NCI-H226 (cell line): ENCODE data around the gene NAV3.
"Not testable (repeated sequence)": the region's sequence is repeated elsewhere in the genome, so short reads cannot be mapped to it uniquely, and the experiment has no call there.

ENCODE experiments used
- DNase-seq: peaks from one replicate; pipeline ENCODE4 v3.0.0-alpha.2; 2015

The NAV3 gene

DNA sequence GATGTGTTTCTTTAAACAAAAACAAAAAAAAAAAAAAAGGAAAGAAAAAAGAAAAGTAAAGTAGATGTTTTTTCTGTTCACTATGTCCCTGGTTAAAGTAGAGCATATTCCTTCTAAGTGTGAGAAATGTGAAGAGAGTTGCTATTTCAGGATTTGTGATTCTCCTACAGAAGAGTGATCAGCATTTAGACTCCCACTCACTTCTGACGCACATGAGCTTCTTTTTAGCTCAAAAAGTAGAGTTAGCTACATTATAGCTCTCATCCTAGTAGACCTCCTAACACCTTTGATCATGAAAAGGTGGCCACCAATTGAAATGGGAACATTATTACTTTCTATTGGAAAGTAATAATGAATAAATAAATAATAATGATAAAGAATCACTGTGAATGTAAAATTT lies 368.2 kb downstream of the NAV3 start:
- DNase-seq = no peak

DNA sequence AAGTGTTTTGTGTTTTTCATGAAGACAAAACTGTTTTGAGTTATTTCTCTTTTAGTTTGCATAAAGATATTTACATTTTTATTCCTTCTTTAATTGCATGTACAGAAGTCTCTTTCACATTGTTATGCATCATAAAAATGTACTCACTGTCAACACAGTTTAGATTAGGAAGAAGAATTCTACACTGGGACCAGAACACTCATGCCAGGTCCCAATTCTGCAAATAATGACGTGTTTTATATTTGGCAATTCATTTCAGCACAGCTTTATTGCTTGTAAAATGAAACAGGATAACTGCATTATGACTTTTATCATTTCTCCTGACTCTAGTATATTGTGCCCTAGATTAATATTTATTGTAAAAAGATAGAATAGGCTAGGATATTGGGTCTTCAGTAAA lies 369.2 kb downstream of the NAV3 start:
- no peak for DNase-seq

DNA sequence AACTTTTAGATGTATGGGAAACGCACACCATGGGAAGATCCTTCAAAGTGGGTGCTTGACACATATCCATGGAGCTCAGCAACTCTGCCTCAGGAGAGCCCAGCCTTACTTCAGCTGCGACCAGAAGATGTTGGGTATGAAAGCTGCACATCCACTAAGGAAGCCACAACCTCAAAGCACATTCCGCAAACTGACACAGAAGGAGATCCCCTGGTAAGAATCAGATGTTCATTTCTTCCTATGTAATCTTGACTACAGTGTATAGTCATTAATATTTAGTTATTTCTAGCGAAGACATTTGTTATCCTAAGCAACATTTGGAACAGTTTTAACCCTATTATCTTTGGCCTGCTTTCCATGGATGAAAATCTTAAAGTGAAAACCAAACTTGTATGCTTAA lies 374.2 kb downstream of the NAV3 start:
- no peak for DNase-seq

DNA sequence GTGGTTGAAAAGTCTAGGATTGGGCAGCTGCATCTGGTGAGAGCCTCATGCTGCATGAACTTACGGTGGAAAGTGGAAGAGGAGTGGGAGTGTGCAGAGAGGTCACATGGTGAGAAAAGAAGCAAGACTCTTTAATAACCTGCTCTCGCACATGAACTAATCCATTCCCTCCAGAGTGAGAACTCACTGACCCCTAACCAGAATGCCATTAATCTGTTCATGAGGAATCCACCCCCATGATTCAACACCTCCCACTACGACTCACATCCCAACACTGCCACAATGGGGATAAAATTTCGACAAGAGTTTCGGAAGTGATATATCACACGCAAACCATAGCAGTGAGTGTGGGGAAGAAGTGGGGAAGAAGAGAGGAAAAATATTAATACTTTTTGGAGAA lies 377.4 kb downstream of the NAV3 start:
- peak; percentile 75 for DNase-seq

DNA sequence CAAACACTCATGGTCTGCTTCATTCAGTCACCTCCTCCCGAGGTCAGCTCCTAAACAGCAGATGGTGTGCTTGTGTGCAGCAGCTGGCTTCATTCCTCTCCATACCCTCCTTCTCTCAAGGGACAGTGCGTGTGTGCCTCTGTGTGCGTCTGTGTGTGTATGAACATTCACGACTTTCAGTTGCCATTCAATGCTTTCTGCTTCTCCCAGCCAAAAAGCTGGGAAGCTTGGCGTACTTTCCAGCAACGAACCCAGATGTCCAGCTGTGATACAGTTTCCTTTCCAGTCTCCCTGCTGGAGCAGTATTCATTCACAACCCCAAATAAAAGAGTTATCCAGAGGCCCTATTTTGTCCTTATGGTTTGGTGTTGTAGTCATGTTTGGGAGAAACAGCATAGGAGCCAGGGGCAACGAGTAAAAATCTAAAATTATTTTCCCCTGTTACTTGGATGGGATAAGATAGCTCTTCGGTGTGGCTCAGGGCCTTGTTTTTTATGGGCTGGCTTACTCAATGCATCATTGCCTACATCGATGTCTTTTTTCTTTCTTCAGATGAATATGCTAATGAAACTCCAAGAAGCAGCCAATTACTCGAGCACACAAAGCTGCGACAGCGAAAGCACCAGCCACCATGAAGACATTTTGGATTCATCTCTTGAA lies 379.3 kb downstream of the NAV3 start:
- DNase-seq = no peak

DNA sequence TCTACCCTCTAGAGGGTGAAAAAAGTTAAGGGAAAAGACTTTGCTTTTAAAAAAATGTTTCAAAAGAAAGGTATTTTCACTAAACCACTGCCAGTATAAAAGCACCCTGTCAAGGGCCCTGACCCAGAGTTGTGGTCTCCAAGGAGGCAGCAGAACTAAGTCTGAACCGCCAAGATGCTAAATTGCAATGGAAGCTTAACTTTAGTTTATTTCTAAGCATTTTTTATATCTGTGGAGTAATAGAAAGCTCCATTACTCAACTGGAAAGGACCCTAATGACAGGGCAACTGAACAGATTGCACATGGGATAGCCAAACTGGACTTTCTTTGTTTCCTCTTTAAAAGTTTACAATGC lies 379.8 kb downstream of the NAV3 start:
- no peak for DNase-seq

DNA sequence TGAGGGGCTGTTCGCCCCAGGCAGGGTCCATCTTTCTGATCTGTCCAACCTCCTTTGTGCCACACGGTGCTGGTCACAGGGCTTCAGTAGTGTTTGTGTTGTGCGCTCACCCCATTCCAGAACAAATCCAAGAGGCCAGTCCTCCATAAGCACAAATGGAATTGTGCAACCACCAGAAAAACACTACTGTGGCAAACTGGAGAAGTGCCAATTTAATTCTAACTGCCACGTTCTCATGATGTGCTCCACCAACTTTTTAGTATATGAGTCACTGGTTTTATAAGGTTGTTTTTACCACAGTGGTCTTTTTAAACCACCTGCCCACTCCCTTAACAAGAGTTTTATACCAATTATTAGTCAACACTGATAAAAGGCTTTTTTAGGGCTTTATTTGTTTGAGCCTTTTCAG lies 380.2 kb downstream of the NAV3 start:
- DNase-seq = peak; percentile 62

DNA sequence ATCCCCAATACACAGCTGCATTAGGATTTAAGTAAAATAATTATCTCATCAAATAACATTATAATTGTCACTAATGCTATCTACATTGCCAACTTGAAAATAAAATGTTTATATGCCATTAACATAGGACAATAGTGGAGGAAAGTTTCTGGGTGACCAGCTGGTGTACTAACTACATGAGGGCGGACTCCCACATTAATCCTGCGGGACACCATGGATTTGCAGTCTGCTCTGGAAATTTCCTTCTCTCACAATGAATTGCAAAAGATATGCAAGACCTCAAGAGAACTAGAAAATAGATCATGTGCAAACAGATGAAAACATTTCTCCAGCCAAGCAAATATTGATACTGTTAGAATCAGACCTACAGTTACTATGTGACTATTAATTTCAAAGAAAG lies 390.1 kb downstream of the NAV3 start:
- DNase-seq = no peak

DNA sequence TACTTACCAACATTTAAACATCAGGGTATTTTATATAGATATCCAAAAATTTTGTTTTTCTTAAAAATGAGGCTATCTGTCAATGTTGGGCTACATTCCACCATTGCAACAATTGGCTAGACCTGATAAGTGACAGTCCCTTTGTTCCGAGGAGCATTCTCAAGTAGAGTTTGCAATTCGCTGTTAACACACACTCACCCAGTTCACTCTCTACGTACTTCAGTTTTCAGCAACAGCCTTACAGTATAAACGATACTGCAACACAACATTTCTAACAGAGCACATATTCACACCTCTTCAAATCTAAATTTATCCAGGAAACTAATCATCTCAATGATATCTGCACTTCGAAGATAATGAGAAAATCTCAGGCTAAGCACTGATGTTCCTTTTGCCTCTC lies 393.5 kb downstream of the NAV3 start:
- DNase-seq = no peak

DNA sequence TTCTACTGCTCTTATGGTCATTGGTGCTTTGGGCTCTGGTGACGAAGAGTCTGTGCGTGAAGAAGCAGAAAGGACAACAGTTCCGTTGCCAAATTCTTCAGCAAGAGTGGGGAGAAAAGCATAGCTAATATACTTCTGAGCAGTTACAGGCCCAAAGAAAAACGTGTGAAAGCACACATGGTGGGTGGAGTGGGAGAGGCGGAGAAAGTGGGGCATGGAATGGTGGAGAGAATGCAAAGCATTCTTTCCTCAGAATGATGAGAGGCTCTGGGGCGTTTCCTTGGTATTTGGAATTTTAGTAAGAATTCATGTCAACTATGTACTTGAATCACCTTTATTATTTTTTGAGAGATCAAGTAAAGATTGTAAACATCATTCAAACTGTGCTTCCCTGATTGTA lies 396.1 kb downstream of the NAV3 start:
- DNase-seq = no peak

DNA sequence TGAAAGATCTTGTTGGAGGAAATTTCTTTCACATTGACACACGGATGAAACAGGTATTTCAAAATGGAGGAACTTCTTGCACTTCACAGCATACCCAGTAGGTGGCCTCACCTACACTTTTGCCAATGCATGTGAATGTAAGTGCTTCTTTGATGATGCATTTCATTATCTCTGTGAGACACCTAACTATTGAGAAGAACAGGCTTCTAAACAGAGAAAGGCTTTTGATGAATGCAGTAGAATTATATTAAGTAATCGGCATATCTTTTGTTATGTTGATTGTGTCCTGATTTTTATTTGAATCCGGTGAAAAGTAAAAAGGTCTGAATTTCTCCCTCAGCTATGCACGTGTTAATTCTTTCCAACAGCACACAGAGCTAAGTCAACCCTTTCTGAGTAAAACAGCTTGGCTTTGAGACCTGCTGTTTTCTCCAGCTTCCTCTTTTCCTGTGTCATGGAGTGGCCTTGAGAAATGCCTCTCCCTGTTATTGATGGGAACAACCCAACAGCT lies 399.0 kb downstream of the NAV3 start:
- DNase-seq = peak; percentile 61

DNA sequence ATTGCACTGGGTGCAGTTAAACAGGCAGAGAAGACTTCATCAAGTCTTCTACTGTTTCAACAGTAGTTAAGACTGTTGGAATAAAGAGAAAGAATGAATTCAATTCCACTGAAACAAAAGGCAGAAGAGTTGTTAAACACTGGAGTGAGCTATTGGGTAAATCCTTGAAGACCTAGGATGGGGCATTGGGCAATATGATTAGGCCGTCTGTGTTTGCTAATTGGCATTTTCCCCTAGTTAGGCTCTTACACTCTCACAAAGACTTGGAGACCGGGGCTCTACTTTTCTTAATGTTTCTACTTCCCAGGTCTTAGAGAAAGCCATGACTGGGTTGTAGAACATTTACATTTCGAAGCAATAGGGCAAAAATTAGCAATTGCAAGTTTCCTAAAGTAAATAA lies 402.1 kb downstream of the NAV3 start:
- no peak for DNase-seq

DNA sequence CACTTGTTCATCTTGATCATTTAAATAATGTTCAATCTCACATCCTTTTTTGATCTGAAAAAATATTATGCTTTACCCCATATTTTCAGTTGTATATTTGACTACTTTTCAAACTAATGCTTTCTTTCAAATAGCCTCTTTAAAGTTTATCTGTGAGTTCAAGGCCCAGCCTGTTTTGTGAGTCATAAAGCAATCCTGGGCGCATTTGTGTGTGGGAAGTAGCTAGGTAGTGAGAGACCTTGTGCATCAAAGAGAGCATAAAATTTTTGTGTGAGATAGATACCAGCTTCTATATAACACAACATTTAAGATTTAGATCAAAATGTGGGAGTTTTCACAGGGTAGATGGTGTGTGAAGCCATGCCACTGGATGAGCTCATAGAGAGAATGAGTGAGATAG lies 405.6 kb downstream of the NAV3 start:
- peak; percentile 58 for DNase-seq

DNA sequence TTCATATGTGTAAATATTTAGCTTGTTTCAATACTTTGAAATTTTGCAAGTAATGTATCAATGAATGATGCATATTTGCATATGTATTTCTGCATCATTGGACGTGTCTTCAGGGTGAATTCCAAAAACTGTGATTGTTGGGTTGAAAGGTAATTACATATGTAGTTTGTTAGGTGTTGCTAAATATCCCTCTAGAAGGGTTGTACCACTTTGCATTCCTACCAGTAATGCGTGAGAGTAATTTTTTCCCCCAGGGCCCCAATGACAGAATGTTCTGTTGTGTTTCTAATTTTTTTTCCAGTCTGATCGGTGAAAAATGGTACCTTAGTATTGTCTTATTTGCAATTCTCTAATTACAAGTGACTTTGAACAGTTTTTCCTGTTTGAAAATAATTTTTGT lies 408.9 kb downstream of the NAV3 start:
- DNase-seq = no peak

DNA sequence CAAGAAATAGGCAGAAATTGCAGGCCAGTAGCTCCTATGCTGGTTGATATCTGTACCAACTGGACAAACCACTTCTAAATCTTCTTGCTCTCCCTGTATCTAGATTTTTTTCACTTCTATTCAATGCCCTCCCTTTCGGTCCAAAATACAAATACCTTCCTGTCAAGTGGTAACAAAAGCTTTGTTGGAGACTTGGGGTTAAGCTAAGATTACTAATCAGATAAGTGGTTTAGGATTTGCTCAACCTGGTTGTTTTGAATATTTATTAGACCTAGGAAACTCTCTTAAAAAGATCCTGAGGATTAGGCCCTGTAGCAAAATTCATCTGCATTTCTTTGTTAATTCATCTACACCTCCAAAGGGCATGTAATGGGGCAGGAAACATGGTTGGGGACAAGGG lies 410.1 kb downstream of the NAV3 start:
- DNase-seq = no peak

DNA sequence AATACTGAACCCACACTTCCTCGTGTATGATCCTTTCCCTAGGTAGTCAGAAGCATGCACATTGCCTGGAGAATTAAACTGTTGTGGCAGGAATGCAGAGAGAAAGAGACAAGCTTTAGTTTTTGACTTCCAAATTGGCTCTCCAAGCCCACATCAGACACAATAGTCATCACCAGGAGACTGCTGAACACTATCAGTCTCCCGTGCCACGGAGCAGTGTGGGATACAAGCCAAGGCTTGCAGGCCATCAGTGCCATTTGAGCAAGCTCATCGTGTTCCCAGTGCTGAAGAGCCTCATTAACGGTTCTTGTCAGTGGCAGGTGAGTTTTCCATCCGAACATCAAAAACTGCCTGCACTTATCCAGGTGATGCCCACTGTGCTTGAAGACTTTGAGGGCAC lies 410.8 kb downstream of the NAV3 start:
- DNase-seq = no peak

DNA sequence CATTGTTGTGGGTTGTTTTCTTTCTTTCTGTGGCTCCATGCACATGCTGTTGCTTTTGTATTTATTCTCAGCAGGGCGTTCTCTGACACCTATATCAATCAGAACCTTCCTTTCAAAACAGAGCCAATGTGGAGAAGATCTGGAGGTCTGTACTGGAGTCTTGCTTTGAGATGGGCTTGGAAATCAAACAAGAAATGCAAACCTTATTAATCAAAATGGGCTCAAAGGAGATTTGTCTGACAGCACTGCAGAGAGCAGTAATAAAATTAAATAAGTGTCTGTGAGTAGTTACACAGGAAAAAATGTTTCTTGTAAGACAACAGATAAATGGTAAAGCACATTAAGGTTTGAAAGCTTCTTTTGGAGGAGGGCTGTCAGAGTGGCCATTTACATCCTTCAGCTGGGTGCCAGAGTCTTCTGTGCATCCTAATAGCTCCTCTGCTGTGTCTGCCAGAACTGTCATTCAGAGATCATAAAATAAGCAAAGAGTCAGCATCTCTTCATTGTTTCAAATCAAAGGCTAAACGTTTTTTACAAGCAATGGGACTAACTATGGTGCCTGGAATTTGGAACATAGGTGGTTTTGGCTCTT lies 414.3 kb downstream of the NAV3 start:
- DNase-seq = no peak

DNA sequence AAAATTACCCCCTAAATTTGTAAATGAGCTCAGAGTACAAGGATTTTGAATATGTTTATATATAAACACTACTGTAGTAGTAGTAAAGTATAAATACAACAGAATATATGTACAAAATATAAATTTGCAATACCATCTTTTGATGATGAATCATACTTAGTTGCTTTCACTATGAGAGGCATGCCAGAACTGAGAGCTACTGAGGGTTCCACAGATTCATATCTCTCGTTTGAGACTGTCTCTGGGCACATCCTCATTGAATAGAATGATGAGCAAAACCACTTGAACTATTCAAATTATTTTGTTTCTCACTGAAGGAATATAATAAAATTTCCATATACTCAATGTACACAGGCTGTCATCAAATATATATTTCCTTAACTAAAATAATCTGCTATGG lies 417.6 kb downstream of the NAV3 start:
- no peak for DNase-seq

DNA sequence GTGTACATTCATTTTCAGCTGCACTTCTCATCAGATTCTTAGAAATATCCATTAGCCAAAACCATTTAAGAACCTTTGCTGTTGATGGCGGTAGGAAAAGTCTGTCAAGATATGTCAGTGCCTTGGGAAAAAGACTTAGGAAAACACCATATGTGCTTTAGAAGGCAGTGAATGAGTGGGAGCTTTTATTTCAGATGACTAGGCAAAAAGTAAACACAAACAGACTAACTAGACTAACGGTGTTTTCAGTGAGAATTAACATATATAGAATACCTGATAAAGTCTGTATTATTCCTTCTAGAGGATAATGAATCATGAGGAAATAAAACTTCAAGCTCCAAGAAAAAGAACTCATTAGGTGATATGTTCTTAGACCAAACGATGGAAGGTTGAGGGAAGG lies 418.9 kb downstream of the NAV3 start:
- DNase-seq = no peak

DNA sequence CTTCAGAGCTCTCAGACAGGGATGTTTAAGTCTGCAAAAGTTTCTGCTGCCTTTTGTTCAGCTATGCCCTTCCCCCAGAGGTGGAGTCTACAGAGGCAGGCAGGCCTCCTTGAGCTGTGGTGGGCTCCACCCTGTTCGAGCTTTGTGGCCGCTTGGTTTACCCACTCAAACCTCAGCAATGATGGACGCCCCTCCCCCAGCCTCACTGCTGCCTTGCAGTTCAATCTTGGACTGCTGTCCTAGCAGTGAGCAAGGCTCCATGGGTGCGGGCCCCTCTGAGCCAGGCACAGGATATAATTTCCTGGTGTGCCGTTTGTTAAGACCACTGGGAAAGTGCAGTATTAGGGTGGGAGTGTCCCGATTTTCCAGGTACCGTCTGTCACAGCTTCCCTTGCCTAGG lies 427.0 kb downstream of the NAV3 start:
- DNase-seq = not testable (repeated sequence)

DNA sequence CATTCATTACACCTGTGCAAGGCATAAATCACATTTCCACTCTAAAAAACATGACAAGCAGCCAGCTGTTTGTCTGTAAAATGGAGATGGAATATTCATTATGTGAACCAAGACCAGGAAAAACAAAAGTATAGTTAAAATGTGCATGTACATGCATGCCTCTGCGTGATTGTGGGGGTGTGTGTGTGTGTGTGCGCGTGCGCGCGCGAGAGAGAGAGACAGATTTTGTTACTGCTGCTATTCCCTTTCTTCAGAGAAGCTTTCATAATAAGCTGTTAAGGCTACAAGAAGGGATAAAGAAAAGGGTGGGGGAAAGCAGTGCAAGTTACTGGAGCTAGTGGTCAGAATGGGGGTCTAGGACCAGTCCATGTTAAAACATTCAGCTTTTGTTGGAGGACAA lies 430.3 kb downstream of the NAV3 start:
- no peak for DNase-seq

DNA sequence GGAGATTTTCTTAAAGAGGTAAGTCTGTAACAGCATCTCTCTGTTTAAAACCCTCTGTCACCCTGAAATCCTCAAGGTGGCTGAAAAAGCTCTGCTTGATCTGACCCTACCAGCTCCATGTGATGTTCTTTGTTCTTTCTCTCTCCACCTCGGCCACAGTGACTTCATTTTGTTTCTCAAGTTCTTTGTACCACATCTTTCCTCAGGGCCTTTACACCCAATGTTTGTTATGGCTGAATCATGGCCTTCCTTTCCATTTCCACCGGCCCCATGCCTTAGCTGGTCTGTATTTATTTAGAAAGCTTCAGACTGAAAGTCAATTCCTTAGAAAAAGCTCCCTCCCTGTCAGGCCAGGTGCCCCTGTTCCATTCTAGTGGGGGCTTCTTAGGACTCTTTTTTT lies 431.2 kb downstream of the NAV3 start:
- DNase-seq = no peak
